HG03469 (cell line): ENCODE measurements around the gene NACC2.

Experiments
- ATAC-seq: cut with Tn5 transposase; IDR thresholded peaks from one replicate; pipeline ENCODE4 v1.9.1; 2021; ENCODE audit warnings: mild to moderate bottlenecking, moderate library complexity, moderate number of reproducible peaks; ENCODE audit not compliant: unreplicated experiment

The NACC2 gene

DNA sequence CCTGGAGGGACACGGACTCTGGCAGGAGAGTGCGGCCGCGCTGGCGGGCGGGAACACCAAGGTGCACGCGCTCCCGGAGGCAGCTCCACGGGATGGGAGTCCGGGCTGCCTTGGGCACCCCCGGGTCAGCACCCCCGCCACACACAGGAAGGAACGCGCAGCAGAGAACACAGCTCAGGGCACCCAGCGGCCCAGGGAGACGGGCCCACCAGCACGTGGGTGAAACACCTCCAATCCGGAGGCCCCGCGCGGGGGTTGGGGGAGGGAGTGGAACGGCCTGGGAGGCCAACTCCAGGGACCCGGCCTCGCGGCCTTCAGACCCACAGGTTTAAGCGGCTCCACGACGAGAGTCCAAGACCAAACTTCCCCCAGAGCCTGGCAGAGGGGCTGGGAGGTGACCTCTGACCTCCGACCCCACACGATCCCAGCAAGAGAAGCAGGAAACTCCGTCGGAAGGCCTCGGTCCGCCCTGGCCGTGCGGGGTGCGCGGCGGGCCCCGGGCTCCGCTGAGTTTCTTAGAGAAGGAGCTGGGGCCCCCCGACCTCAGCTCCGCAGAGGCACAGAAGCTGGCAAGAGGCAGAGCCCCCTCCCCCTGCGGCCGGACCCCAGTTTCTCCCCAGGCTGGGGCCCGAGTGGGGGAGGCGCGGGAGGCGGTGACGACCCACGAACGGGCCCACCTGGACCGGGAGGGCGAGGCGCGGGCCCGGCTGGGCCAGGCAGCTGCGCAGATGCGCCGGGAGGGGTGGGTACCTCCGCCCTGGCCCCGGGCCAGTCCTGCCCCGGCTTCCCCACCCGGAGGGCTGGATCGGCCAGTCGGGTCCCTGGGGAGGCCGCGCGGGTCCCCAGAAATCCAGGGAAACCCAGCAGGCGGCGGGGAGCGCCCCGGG is 851 bp downstream of the NACC2 start:
- ATAC-seq = no peak

DNA sequence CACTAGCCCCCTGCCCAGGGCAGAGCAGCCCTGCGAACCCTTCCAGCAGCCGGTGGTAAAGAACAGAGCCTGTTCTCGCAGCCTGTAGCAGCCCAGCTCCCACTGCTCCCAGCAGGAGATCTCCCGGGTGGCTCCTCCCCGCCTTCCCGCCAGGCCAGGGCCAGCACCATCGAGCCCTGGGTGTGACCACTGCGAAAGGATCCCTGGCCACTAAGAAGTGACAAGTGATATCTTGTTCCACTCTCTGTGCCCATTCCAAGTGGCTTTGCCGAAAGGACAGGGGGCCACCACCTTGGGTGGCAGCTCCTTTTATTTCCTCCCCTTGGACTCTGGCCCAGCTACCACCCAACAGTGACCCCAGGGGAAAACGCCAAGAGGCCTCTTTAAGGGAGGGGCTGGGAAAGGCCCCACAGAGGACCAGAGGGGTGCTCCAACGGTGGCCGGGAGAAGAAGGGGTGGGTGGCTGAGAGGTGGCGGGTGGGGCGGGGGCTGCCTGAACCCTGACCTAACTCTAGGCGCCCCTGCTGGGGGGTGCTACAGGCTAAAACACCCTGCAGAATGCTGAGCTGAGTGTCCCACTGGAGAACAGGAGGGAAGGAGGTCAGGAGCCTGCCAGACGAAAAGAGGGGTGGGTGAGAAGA is 1.6 kb downstream of the NACC2 start:
- no peak for ATAC-seq

DNA sequence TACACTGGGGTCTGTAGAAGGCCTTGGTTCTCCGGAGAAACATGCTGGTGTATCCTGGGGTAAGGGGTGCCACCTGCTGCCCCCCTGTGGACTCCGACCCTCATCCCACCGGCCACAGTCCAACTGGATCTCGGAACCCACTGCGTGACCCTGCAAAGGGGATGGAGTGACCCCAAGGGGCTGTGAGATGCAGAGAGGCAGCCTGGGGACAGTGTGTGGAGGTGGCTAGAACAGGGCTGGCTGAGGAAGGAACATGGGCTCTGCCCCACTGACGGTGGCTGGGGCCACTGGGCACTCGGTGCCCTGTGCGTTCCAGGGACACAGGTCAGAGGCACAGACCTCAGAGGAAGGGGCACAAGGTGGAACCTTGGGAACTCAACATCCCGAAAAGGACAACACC is 2.3 kb downstream of the NACC2 start:
- ATAC-seq = no peak

DNA sequence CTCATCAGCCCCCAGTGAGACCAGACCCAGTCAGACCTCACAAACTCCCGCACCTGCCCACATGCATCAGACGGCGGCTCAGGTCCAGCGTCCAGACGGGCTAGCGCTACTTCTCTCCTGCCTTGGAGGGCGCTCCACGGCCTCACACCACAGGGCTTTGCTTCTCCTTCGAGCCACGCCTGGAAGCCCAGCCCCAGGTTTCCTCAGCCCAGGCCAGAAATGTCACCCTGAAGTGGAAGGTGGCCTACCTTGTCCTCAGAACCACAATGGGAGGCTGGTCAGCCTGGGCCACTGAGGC is 2.8 kb downstream of the NACC2 start:
- no peak for ATAC-seq

DNA sequence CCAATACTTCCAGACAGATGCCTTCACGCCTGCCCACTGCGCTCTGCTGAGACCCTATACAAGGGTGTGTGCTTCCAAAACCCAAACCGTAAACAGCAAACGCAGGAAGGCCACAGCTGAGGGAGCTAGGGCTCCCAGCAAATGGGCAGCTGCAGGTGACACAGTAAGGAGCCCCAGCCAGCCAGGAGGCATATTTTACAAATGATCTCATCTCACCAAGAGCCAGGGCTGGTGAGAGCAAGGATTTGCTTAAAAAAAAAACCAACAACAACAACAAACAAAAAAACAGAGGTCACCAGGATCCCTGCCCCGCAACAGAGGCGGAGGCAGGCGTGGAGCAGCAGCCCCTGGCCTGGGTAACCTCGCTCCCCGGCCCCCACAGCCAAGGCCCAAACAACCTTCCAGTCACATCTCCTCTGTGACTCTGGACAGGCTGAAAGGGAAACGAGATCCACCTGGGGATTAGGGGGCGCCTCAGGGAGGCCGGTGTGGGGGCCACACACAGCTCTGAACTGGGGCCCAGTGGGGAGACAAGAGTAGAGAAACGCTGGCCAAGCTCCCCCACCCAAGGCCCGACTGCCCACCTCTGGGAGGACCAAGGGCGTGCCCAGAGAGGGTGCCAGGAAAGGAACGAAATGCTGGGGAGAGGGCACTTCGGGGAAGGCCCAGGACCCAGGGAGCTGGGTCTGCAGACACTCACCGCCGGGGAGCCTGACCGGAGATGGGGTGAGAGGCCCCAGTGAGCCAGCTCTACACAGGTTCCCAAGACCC is 3.3 kb downstream of the NACC2 start:
- no peak for ATAC-seq

DNA sequence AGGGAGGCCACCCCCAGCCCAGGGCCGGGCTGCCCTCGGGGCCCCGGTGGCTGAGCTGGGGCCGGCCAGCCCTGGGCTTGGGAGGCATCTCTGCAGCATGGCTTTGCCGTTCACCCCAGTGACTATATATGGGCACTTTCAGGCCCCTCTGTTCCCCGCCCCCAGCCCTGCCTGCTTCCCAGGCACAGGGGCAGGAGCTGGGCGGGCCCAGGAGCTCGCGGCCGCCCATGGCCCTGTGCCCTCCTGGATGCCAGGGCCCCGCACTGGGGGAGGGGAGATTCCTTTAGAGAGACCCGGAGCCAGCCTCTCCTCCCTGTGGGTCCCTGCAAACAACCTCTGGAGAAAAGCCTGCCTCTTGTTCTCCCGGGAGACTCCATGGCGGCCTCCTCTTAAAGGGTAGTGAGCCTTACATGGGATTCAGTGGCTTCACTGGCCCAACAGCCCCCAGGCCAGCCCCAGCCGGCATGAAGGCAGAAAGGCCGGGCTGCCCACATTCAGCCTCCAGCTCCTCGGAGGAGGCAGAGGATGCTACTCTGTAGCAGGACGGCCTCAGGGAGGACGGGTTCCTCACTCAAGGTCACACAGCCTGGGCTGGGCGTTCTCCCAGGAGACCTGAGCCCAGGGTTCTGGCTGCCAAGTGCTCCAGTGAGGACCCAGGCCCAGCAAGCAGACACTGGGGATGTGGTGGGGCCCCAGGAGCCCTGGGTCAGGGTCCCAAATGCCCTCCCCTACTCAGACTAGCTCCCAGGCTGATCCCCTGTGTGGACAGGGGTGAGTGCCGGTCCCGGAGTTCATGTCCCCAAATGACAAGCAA is 4.1 kb downstream of the NACC2 start:
- ATAC-seq = no peak

DNA sequence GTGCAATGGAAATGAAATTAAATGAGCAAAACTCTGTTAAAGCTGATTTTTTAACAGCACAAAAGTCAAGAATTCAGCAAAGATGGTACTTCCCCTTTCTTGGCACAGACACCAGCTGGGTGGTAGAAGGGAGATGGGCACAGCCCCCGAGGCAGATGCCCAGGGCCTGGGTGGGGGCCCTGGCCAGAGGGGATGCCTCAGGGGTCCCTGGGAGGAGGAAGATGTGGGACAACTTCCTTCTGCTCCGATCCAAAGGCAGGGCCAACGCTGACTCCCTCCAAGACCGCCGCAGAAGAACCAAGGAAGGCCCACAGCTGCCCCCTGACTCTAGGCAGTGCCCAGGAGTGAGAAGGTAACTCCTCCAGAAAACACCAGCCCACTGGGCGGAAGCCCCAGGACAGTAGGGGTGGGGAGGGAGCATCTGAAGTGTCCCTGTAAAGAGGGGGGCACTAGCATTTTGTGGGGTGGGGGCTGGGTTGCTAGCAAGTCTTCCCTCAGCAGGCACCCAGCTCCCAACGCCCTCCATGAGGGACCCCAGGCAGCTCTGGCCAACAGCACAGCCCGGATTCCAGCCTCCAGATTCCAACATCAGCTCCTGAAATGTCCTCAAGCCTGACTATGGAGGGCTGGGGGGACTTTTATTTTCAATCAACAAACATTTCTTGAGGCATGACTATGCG is 4.9 kb downstream of the NACC2 start:
- ATAC-seq = no peak

DNA sequence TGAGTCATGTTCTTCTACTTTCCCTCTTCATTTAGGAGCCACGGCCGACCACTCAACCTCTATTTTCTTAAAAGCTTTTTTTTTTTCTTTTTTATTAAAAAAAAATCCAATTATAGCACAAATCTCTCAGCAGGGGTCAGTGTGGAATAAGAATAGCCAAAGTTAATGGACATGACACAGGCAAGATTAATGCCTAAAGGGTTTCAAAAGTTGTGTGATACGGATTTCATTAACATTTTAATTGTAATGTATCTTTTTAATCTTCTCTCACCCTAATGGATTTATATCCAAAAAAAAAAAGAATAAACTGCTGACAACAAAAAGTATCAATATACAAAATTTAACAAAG is 5.4 kb downstream of the NACC2 start:
- no peak for ATAC-seq

DNA sequence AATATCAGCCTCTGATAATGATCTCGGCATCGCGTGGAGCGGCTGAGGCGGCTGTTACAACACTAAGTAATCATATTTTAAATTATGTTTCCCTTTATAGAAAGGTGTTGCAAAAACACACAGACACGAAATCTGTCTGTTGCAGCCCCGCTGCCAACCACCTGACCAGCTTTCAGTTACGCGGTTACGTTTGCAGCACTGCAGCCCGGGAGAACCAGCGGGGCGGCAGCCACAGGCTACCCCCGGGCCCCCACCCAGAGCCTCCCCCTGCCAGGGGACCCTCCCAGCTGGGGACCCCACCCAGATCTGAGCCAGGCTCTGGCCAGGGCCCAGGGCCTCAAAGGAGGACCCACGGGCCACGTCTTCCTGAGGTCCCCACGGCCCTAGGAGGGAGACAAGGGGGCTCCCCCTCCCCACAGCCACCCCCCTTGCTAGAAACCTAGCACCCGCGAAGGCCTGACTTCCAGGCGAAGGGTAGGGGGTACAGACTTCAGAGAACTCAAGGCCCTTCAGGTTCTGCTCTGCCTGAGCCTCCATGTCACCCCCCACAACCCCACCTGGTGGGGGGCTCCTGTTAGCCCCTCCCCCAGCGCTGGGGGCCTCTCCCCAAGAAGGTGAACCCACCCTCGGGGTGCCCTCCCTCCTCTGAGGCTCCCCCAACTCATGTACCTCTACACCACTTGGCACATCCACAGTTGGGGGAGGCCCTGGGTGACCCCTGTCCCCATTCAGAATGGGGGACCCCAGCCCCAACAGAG is 6.0 kb downstream of the NACC2 start:
- ATAC-seq = no peak

DNA sequence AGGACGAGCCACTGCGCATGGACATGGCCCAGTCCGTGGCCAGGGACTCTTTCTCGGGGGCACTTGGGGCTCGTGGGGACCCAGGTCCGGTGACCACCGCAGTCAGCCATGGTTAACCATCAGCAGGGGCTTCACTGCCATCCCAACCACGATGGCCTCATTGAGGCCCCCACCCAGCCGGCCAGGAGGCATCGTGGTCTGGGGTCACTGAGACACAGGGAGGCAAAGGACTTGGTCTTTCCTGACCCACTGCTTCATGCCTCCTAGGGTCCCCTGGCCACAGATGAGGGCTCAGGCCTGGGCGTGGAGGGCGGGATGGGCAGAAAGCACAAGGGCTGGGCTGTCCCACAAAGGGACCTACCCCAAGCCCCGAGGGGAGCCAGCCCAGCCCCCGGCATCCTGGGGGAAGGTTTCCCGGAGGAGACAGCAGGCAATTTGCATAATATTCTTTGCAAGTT is 6.6 kb downstream of the NACC2 start:
- no peak for ATAC-seq

DNA sequence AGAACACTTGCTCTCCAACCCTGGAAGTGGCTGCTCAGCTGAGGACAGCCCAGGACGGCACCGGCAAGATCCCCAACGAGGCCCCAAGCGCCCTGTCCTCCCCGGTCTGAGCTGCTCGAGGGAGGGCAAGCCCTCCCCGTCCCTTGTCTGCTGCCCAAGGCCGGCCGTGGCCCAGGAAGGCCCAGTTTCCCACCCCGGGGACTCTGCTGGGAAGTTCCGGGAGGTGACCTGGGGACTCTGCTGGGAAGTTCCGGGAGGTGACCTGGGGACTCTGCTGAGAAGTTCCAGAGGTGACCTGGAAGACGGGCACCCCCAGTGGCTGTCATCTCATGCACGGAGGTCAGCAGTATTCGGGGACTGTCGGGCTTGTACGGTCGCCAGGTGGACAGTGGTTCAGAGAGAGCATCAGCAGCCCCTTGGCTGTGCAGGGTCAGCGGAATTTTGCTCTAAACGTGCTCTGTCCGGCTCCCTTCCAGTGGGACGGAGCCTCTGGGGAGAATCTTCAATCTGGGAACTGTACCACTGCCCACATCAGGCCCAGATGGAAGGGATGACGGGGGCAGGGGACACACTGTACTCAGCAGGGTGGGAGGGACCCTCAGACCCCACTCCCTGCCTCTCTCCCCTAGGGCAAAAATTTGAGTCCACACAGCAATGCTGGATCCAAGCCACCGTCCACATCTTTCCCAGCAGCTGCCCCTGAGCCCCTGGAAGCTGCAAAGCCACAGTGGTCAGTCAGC is 7.2 kb downstream of the NACC2 start:
- no peak for ATAC-seq

DNA sequence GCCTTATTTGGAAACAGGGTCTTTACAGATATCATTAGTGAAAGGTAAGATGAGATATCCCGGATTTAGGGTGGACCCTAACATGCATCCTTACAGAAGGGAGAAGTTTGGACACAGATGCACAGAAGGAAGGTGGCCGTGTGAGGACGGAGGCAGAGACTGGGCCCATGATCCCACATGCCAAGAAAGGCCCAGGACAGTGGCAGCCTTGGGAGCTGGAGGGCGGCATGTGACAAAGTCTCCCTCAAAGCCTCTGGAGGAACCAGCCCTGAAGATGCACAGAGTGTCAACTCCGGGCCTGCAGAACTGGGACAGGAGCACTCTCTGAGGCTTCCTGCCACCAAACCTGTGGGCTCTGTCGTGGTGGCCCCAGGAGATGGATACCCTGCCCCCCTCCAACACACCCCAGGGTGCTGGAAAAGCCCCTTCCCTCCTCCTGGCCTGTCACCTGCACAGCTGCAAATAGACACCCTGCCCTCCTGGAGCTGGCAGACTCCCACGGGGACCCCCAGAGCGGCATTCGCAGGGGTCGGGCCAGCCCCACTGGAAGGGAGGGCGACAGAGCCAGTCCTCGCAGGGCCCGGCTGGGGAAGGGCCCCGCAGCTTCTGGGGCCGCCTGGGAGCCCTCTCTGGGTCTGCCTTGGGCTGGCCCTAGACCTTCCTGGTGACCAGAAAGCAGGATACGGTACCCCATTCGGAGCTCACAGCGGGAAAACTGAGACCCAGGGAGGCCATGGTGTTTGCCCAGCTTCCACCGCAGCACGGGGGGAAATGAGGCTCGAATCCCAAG is 7.9 kb downstream of the NACC2 start:
- no peak for ATAC-seq

DNA sequence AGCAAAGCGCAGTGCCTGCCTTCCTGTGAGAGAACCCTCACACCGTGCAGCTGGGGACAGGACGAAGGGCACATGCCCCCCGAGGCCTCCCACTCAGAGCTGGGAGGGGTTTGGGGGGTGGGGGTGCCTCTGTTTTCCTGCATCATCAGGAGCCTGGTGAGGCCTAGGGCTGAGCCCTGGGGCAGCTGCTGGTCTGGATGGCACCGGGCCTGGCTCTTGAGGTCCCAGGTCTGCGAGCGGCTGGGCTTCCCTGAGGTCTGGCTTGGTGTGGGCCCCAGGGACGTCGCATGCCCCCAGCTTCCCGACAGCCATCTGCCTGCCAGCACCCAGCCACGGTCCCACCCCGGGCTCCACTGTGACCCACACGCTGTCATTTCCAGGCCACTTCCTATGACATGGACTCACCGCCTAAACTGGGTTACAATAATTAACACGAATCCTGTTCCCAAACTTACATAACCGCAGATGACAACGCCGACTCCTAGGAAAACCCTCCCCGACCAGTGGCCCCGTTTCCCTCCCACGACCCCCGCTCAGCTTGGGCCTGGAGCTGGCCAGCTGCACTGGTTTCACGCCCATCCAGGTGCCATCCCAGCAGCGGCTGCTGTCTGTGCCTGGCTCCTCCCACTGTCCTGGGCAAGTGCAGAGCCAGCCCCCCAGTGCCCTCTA is 8.7 kb downstream of the NACC2 start:
- no peak for ATAC-seq

DNA sequence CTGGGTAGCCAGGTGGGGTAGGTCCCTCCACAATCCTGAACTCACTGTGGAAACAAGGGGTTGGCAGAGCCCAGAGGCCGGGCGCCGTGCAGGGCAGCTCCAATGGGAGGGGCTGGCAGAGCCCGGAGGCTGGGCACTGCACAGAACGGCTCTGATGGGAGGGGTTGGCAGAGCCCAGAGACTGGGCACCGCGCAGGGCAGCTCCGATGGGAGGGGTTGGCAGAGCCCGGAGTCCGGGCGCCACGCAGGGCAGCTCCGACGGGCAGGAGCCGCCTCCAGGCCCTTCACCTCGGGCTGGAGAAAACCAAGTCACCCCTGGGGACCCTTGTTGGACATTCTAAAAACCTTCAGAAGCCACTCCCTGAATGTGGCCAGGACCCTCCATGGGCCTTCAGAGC is 9.3 kb downstream of the NACC2 start:
- ATAC-seq = no peak

DNA sequence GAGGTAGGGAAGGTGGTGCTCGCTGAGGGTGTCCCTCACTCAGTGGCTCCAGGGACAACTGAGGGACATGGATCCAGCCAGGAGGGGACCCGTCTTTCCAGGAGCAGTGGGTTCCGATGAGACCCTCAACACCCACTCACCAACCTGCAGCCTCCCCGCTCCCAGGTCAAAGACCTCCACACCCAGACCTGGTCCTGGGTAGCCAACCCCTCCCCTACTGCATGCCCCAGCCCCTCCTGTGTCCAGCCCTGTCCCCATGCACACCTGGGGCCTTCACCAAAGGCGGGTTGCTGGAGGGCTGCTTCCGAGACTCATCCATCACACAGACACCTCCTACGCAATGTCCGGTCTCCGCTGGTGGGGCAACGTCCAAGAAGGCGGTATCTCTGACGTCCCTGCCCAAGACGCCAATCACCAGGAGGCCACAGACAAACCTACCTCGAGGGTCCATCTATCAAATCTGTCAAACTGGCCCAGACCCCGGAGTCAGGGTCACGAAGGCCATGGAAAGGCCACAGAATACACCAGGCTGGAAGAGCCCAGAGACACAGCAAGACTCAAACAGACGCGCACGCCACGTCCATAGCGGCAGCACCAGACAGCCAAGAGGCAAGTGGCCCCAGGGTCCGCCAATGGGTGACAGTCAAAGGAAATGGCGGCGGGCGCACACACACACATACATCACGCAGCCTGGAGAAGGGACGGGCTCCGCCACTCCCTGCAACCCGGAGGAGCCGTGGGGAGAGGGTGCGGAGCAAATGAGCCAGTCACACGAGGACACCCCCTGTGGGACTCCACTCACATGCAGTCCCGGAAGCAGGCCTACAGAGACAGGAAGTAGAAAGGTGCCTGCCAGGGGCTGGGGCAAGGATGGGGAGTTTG is 10.8 kb downstream of the NACC2 start:
- ATAC-seq = no peak

DNA sequence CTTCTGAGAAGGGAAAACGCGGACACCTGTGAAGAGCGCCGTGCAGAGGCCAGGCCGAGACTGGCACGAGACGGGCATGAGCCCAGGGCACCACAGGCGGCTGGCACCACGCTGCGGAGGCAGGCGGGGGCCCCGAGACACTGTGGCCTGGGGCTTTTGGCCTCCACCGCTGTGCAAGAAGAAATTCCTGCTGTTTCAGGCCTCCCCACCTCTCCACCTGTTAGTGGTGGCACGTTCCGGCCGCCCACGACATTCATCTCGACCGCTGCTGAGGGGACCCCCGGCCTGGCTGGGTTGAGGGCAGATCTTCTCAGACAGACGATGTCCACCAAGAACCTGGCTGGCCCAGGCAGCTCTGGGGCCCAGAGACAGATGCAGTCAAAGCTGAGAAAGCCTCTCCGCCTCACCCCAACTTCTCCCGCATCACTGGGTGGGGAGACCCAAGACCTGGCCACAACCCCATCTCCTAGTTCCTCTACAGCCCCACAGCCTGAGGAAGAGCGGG is 11.5 kb downstream of the NACC2 start:
- no peak for ATAC-seq
